Adrenal gland (tissue), 12 donors: Measurements from ENCODE around the gene PTGFRN. TPM values are rescaled to one million over a fixed set of nuclear protein-coding genes. Genes with fewer than 3 reads are reported as not detected.

Experiments used
- DNase-seq, 7 donors: peaks; one replicate each; pipeline ENCODE4 v3.0.0-alpha.2; 2019 to 2020
- H3K27ac ChIP-seq, 5 donors: fragments of 200-600 bp; sonication (generic) in 4 of 5; 1 replicate in 3 of 5; 2 replicates in 2 of 5; pipeline versions ENCODE4 v1.5.1 to v1.8.0; 2016 to 2020; ENCODE audit warnings: mild to moderate bottlenecking in 1 of 5
- H3K27me3 ChIP-seq: fragments of 200-600 bp; 2 replicates; pipeline ENCODE4 v1.8.0; 2021
- H3K36me3 ChIP-seq, 2 donors: fragments of 200-600 bp; replicated peaks in 1 of 2; 1 replicate in 1 of 2; 2 replicates in 1 of 2; pipeline versions ENCODE4 v1.5.1 to v1.8.0; 2018 to 2022
- H3K4me1 ChIP-seq, 2 donors: fragments of 200-600 bp; replicated peaks in 1 of 2; 1 replicate in 1 of 2; 2 replicates in 1 of 2; pipeline versions ENCODE4 v1.5.1 to v1.8.0; 2018 to 2021
- H3K4me3 ChIP-seq, 4 donors: fragments of 200-600 bp; sonication (generic) in 3 of 4; one replicate each; pipeline ENCODE4 v1.5.1; 2016 to 2018
- H3K9me3 ChIP-seq, 3 donors: fragments of 200-600 bp; sonication (generic) in 1 of 3; replicated peaks in 1 of 3; 1 replicate in 2 of 3; 2 replicates in 1 of 3; pipeline versions ENCODE4 v1.5.1 to v1.8.0; 2016 to 2021
- POLR2A ChIP-seq, 2 donors: fragments of 450-650 bp; IDR thresholded peaks; one replicate each; pipeline ENCODE4 v1.6.1; 2017; ENCODE audit warnings: antibody characterized with exemption in 2 of 2, mild to moderate bottlenecking in 2 of 2, moderate library complexity in 1 of 2
- WGBS, 4 donors: extraction: QIAGEN DNeasy Blood & Tissue Kit in 2 of 4; methylation state at CpG; one replicate each; pipeline versions ENCODE4 v1.1.5 to v1.1.7; 2013 to 2017; 5-methylcytosine and 5-hydroxymethylcytosine counted together
- intact Hi-C, 2 donors: fragments of 100-400 bp; cut with DNase I; formaldehyde crosslinking; loops; one replicate each; pipeline versions ENCODE4 v1.14.1 to v1.15.0; 2022 to 2023
- polyA plus RNA-seq, 3 donors: library from polyadenylated mRNA; stranded (reverse); fragments of 200-250 nt in 2 of 3; fragments of 350-450 nt in 1 of 3; fragmentation: Illumina TruSeq in 1 of 3; extraction: RNeasy Lipid Tissue Mini Kit (QIAGEN cat#74804) in 1 of 3; gene quantifications; one replicate each; pipeline ENCODE4 v1.2.3, GENCODE V29; 2013 to 2014
- total RNA-seq, 9 donors: library from RNA; depleted of rRNA in 4 of 9; stranded (reverse); fragments of >200 nt in 4 of 9; fragments of 120-200 nt in 1 of 9; fragmentation: NEBNext Ultra II Directional in 1 of 9; extraction: Animal tissue kit (Norgen Biotek cat#: 25700) in 1 of 9; gene quantifications; one replicate each; pipeline versions ENCODE4 v1.1.0 to v1.2.4, GENCODE V29; 2013 to 2023
- TF ChIP-seq, protein P1 (sequence below), 6 experiments: fragments of 450-650 bp in 4 of 6; fragments of 200-600 bp in 2 of 6; sonication (generic) in 1 of 6; IDR thresholded peaks; 1 replicate in 5 of 6; 2 replicates in 1 of 6; pipeline versions ENCODE4 v1.5.1 to v1.8.0; 2016 to 2021; ENCODE audit warnings: antibody characterized with exemption in 6 of 6, mild to moderate bottlenecking in 2 of 6, moderate library complexity in 1 of 6
- donor health status: healthy with polysubstance abuse.
- donor health status: Bipolar disorder and iron deficiency.
- donor health status: DM: yes; HTN: yes; CAD: no.
- donor health status: DM: no; HTN: no; CAD: no.
- donor health status: DM: no; HTN: no; CAD: no.
- donor health status: DM: yes; HTN: yes; CAD: no.

PTGFRN gene
- total and polyA plus RNA-seq, 12 donors: 63.3 to 173 (median 67.4) TPM

DNA sequence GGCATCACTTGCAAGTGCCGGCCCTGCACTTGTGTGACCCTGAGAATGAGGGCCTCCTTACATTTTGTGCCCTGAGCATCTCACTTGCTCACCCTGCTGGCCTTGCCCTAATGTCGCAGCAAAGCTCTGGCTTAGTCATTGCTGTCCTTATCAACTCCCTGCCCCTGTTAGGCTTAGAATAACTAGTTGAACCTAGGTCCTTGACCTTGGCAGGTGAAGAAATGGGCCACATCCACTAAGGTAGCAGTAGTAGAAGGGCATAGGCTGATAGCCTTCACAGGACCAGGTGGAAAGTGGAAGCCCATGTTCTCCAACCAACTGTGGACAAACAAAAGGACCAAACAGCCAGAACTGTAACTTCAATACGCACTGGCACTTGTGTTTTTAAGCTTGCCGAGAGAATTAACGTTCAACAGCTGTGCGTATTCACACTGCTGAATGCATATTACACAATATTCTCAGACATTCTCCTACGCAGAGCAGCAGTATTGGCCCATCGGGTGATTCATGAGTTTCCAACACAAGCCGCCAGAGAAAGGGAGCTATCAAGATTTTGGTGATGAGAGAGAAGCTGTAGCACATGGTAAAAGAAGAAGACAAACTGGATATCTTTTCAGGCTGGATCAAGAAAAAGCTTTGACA lies 27.7 kb upstream of the PTGFRN start:
- DNase-seq: peak in 6 of 7 donors; percentile 40 to 77 (median 69)

DNA sequence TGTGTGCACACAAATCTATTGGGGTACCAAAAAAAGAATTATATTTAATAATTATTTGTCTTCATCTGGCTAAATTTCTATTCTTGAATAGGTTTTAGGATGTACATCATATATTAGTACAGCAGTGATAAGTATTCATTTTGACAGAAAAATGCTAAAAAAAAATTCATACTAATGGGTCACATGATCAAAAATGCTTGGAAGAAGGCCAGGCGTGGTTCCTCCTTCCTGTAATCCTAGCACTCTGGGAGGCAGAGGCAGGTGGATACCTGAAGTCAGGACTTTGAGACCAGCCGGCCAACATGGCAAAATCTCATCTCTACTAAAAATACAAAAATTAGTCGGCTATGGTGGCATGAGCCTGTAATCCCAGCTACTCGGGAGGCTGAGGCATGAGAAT lies 26.9 kb upstream of the PTGFRN start:
- intact Hi-C loops: no loop called here
- H3K36me3 ChIP-seq: no peaks in the 10 kb centered on the region
- no peaks in the 10 kb centered on the region for H3K27me3 ChIP-seq
- TF ChIP-seq POLR2A (IDR thresholded peaks at IDR 0.05): no peak
- TF ChIP-seq, protein P1, sequence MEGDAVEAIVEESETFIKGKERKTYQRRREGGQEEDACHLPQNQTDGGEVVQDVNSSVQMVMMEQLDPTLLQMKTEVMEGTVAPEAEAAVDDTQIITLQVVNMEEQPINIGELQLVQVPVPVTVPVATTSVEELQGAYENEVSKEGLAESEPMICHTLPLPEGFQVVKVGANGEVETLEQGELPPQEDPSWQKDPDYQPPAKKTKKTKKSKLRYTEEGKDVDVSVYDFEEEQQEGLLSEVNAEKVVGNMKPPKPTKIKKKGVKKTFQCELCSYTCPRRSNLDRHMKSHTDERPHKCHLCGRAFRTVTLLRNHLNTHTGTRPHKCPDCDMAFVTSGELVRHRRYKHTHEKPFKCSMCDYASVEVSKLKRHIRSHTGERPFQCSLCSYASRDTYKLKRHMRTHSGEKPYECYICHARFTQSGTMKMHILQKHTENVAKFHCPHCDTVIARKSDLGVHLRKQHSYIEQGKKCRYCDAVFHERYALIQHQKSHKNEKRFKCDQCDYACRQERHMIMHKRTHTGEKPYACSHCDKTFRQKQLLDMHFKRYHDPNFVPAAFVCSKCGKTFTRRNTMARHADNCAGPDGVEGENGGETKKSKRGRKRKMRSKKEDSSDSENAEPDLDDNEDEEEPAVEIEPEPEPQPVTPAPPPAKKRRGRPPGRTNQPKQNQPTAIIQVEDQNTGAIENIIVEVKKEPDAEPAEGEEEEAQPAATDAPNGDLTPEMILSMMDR (IDR thresholded peaks at IDR 0.05): no peak
- no peak overlapping the region for H3K4me3 ChIP-seq
- DNase-seq: no peak
- H3K9me3 ChIP-seq: no peaks in the 10 kb centered on the region
- peaks cover 6 to 17% of the 10 kb centered on the region in 2 donors for H3K4me1 ChIP-seq
- WGBS, 4 donors: 77 to 86% (median 85%) methylated on average over 4 of the region's 4 CpGs
- no peak overlapping the region for H3K27ac ChIP-seq

More for the DNA sequence above, 27.7 kb upstream of the PTGFRN start:
- H3K9me3 ChIP-seq: no peaks in the 10 kb centered on the region
- H3K4me1 ChIP-seq: peaks cover 12 to 24% of the 10 kb centered on the region in 2 donors
- peak overlapping the region in 2 of 5 donors; percentile 74 to 81 for H3K27ac ChIP-seq
- no peaks in the 10 kb centered on the region for H3K36me3 ChIP-seq
- whole genome bisulfite sequencing, 4 donors: 59 to 64% (median 60%) methylated on average over 7 to 9 of the region's 9 CpGs
- H3K27me3 ChIP-seq: no peaks in the 10 kb centered on the region
- intact Hi-C loops: no loop called here
- H3K4me3 ChIP-seq: no peak overlapping the region
- TF ChIP-seq, protein P1 (IDR thresholded peaks at IDR 0.05): peak in 2 of 6 experiments; percentile 21 to 29
- no peak for TF ChIP-seq POLR2A (IDR thresholded peaks at IDR 0.05)

DNA sequence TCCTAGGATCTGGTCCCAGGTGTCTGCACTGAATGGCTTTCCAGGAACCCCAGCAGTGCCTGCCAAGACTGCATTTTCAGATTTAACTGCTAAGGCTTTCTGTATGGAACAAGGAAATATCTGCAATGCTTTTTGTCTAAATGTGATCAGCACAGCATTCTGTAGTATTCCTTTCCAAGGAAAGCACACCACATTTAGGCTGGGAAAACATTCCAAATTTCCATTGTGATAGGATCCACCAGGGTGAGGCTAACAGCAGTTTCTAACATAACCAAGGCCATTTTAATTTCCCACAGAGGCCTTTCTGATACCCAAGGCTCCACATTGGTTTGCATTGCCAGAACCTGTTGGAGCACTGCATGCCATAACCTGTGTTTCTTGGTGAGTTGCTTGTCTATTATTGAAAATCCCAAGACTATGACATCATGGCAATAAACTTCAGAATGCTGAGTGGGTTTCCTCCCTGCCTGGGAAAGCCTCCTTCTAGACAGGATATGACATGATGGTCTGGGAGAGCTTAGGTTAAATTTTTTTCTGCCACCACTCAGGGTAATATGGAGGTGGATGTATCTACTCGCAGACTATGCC lies 23.3 kb upstream of the PTGFRN start:
- WGBS, 4 donors: 89 to 100% (median 93%) methylated on average over 1 of the region's 1 CpG
- H3K4me3 ChIP-seq: no peak overlapping the region
- TF ChIP-seq, protein P1 (IDR thresholded peaks at IDR 0.05): no peak
- no peak for TF ChIP-seq POLR2A (IDR thresholded peaks at IDR 0.05)
- DNase-seq: no peak
- H3K27ac ChIP-seq: no peak overlapping the region
- H3K4me1 ChIP-seq: peaks cover 0 to 7% of the 10 kb centered on the region in 2 donors
- no peaks in the 10 kb centered on the region for H3K36me3 ChIP-seq
- intact Hi-C loops: no loop called here
- H3K9me3 ChIP-seq: no peaks in the 10 kb centered on the region
- no peaks in the 10 kb centered on the region for H3K27me3 ChIP-seq

DNA sequence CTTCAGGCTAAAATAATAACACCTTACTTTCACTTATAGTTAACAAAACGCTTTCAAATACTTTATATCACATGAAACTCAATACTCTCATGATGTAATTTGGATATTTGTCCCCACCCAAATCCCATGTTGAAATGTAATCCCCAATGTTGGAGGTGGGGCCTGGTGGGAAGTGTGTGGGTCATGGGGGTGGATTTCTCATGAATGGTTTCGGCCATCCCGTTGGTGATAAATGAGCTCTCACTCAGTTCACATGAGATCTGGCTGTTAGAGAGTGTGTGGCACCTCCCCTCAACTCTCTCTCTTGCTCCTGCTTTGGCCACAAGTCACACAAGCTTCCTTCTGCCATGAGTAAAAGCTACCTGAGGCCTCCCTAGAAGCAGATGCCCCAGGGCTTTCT lies 22.5 kb upstream of the PTGFRN start:
- 88 to 94% (median 90%) methylated on average over 3 of the region's 3 CpGs for WGBS, 4 donors
- no peaks in the 10 kb centered on the region for H3K36me3 ChIP-seq
- no peak overlapping the region for H3K4me3 ChIP-seq
- H3K27ac ChIP-seq: no peak overlapping the region
- TF ChIP-seq POLR2A (IDR thresholded peaks at IDR 0.05): no peak
- H3K4me1 ChIP-seq: no peaks in the 10 kb centered on the region
- H3K27me3 ChIP-seq: no peaks in the 10 kb centered on the region
- intact Hi-C loops: no loop called here
- no peaks in the 10 kb centered on the region for H3K9me3 ChIP-seq
- no peak for DNase-seq
